Ishikawa (cell line): ENCODE measurements around the gene INPP5J.

Experiments used
- EP300 ChIP-seq: IDR thresholded peaks from 2 replicates; pipeline ENCODE4 v1.6.1; 2012; ENCODE audit warnings: borderline replicate concordance
- RAD21 ChIP-seq: IDR thresholded peaks from 2 replicates; pipeline ENCODE4 v1.6.1; 2012; ENCODE audit warnings: low read depth

DNA sequence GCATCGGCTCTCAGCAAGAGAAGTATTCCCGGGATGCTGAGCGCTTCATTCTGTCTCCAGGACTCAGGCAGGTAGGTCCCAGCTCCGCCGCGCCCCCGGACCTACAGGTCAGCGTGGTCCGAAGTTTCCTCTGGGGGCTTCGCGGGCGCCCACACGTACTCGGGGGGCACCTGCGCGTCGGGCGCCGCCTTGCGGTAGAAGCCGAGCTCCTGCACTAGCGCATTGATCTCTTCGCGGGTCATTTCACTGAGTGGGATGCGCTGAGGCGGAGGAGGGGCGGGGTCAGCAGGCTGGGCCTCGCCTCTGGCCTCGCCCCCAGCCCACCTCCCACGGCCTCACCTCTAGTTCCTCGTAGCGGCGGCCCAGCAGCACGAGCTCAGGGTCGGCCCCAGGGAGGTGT, 17.9 kb upstream of the INPP5J start:
- TF ChIP-seq EP300, result no peak
- no peak for TF ChIP-seq RAD21
